ENCODE data around the gene ACY1.

Gene ACY1

DNA sequence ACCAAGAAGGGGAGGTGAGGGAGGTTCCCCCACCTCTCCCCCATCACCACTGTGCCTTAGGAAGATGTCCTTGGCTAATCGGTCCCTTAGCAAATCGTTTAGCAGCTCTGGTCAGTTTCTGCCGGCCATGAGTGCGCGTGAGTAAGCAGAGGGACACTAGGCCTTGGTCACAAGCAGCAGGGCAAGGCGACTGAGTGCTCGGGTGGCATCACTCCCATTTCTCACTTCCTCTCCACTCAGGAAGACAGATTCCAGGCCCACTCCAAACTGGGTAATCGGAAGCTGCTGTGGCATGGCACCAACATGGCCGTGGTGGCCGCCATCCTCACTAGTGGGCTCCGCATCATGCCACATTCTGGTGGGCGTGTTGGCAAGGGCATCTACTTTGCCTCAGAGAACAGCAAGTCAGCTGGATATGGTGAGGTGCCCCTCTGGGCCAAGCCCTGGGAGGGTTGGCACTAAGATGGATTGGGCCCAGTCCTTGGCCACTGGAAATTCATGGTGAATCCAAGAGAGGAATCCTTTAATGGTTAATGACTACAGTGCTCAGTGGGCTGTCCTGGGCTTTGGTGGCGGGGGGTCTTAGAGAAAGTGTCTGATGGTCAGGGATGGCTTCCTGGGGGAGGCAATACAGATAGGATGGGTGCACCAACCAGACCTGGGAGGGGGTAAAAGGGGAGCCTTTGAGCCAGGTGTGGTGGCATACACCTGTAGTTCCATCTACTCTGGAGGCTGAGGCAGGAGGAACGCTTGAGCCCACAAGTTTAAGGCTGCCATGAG is 37.2 kb upstream of the ACY1 start:
- in situ Hi-C loops (cut with MboI; ENCODE audit: low sequenced_read_pairs): no loop called here

DNA sequence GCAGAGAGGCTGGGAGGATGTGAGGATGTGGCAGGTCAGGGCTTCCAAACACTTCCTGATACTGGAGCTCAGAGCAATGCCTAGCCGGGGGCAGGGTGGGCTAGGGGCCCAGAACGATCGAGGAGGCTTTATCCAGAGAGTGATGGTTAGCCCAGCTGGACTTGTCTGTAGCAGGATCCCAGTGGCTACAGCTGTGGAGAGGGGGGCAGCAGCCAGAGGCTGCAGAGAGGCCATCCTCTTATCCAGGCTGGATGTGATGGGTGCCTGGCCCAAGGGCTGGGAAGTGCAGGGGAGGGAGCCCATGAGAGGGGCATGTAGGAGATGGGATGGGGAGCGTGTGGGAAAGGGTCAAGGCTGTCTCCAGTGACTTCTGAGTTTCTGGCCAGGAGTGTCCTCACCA is 36.5 kb upstream of the ACY1 start:
- in situ Hi-C loops (cut with MboI; ENCODE audit: low sequenced_read_pairs): no loop called here

DNA sequence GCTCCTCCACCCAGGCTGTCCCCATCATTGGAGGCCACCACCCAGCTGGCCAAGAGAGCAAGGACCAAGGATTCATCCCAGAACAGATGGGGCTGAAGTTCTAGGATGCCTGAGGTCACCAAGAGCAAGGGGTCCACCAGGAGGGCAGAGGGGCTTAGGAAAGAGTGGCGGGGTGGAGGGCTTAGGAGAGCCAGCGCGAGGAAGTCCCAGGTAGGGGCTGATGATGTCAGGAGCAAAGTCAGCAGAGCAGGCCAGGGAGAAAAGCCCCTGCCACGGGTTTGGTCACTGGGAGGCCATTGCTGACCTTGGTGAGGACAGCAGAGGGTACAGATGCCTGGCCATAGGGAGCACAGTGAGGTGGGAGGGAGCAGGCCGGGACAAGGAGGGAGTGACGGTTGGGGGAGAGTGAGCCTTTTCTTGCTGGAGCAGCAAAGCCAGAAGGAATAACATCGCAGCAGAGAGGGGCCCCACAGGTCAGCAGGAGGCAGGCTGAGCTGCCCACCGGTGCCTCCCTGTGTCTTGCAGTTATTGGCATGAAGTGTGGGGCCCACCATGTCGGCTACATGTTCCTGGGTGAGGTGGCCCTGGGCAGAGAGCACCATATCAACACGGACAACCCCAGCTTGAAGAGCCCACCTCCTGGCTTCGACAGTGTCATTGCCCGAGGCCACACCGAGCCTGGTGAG is 36.0 kb upstream of the ACY1 start:
- in situ Hi-C loops (cut with MboI; ENCODE audit: low sequenced_read_pairs): no loop called here

DNA sequence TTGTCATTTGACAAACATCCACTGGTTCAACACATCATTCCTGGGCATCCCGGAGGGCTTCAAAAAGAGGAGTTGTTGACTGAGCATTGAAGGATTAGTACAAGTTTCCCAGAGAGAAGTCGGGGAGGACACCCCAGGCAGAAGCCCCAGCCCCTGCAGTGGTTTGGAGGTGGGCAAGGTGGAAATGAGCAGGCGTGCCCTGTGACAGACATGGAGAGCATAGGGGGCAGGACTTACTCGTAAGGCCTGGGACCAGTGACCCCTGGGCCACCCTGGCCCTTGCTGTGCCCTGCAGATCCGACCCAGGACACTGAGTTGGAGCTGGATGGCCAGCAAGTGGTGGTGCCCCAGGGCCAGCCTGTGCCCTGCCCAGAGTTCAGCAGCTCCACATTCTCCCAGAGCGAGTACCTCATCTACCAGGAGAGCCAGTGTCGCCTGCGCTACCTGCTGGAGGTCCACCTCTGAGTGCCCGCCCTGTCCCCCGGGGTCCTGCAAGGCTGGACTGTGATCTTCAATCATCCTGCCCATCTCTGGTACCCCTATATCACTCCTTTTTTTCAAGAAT is 35.2 kb upstream of the ACY1 start:
- in situ Hi-C loops (cut with MboI; ENCODE audit: low sequenced_read_pairs): no loop called here

DNA sequence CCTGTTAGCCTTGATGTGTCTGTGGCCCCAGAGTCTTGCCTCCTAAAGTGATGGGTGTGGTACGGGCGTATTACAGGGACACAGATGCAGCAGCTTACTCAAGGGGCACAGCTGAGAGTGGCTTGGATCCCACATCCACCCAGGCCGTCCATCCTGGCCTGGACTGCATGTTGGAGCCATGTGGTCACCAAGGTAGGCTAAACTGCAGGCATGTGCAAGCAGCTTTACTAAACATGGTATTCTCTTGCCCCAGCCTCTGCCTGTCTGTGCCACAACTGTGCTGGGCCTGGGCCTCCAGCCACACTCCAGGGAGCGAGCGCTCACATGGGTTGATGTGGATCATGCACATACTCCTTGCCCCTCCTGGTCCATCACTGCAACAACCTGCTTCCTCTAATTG is 34.2 kb upstream of the ACY1 start:
- in situ Hi-C loops (cut with MboI; ENCODE audit: low sequenced_read_pairs): no loop called here

DNA sequence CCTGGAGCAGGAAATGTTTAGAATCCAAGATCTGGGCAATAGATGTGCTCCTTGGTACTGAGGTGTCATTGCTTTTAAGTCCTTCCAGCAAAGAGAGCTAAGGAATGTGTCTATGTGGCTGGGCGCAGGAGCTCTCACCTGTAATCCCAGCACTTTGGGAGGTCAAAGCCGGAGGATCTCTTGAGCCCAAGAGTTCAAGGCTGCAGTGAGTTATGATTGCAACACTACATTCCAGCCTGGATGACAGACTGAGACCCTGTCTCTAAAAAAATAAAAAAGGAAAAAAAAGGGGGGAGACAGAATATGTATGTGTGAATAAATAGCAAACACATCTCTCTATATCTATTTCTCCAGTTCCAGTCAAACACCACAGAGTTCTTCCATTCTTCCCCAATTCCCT is 32.4 kb upstream of the ACY1 start:
- in situ Hi-C loops (cut with MboI; ENCODE audit: low sequenced_read_pairs): no loop called here

DNA sequence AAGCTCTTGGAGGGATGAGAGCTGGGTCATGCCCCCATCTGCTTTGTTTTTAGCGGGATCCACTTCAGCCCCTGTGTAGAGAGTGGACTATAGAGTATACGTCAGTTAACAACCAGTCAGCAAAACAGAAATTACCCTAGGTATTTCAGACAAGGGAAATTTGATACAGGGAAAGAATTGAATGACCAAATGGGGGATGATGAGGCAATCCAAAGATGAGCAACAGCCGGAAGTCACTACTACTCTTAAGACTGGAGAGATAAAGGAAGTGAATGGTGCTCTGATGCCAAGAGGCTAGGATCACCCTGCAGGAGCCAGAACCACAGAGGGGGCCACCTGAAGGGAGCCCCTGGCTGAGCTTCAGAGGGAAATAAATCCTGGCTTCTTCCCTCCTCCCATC is 29.9 kb upstream of the ACY1 start:
- in situ Hi-C loops (cut with MboI; ENCODE audit: low sequenced_read_pairs): no loop called here

DNA sequence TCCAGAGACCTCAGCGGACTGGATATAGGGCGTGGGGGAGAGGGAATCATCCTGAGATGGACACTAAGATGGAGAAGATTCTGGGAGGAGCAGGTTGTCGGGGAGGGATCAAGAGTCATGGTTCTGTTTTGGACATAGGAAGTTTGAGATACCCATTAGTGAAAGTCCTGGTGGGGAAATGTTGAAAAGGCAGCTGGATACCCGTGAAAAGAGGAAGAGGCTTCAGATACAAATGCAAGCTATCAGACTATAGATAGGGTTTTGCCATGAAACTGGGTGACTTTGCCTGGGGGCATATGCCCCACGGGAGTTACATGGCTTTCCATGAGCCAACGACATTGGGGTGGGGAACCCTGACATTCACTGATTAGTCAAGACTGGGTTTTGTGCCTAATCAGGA is 29.2 kb upstream of the ACY1 start:
- in situ Hi-C loops (cut with MboI; ENCODE audit: low sequenced_read_pairs): no loop called here

DNA sequence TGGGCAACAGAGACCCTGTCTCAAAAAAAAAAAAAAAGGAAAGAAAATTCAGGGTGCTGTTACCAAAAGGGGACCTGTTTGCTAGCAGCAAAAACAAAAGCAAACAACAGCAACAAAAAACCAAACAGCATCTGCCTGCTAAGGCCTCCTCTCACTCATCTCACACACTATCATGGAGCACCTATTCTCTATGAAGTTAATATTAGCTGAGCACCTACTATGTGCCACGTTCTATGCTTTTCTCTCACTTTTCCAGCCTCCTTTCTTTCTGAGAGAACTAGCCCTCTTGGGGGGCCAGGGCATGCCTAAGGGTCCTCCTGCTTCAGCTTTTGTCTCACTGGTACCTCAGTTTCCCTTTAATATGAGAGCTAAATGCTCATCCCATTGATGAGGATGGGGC is 28.6 kb upstream of the ACY1 start:
- in situ Hi-C loops (cut with MboI; ENCODE audit: low sequenced_read_pairs): no loop called here

DNA sequence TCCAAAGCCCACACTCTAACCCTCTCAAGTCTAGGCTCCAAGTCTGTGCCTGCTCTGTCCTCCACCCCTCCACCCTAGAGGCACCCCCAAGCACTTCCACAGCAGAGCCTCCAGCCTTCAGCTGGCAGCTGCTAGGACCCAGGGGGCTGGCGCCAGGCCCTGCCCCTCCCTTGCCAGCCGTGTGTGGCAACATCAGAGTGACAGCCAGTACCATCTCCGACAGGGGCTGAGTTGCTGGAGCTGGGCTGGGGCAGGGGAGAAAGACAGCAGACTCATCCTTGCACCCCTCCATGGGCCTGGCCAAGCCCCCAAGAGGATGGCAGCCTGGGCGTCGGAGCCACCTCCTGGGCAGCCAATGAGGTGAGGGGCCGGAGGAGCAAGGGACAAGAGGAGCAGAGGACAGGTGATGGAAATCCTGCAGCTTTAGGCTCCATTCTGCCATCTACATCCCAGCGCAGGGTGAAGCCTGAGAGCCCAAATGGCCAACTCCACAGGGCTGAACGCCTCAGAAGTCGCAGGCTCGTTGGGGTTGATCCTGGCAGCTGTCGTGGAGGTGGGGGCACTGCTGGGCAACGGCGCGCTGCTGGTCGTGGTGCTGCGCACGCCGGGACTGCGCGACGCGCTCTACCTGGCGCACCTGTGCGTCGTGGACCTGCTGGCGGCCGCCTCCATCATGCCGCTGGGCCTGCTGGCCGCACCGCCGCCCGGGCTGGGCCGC is 28.0 kb upstream of the ACY1 start, which contains the start of gene GPR62:
TSS of gene GPR62 (plus strand) at position 207 of the 718 bp plus-strand sequence. CDS start at position 479, 272 bp downstream.
- in situ Hi-C loops (cut with MboI; ENCODE audit: low sequenced_read_pairs): no loop called here

DNA sequence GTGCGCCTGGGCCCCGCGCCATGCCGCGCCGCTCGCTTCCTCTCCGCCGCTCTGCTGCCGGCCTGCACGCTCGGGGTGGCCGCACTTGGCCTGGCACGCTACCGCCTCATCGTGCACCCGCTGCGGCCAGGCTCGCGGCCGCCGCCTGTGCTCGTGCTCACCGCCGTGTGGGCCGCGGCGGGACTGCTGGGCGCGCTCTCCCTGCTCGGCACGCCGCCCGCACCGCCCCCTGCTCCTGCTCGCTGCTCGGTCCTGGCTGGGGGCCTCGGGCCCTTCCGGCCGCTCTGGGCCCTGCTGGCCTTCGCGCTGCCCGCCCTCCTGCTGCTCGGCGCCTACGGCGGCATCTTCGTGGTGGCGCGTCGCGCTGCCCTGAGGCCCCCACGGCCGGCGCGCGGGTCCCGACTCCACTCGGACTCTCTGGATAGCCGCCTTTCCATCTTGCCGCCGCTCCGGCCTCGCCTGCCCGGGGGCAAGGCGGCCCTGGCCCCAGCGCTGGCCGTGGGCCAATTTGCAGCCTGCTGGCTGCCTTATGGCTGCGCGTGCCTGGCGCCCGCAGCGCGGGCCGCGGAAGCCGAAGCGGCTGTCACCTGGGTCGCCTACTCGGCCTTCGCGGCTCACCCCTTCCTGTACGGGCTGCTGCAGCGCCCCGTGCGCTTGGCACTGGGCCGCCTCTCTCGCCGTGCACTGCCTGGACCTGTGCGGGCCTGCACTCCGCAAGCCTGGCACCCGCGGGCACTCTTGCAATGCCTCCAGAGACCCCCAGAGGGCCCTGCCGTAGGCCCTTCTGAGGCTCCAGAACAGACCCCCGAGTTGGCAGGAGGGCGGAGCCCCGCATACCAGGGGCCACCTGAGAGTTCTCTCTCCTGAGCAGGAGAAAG is 27.2 kb upstream of the ACY1 start:
- in situ Hi-C loops (cut with MboI; ENCODE audit: low sequenced_read_pairs): no loop called here

DNA sequence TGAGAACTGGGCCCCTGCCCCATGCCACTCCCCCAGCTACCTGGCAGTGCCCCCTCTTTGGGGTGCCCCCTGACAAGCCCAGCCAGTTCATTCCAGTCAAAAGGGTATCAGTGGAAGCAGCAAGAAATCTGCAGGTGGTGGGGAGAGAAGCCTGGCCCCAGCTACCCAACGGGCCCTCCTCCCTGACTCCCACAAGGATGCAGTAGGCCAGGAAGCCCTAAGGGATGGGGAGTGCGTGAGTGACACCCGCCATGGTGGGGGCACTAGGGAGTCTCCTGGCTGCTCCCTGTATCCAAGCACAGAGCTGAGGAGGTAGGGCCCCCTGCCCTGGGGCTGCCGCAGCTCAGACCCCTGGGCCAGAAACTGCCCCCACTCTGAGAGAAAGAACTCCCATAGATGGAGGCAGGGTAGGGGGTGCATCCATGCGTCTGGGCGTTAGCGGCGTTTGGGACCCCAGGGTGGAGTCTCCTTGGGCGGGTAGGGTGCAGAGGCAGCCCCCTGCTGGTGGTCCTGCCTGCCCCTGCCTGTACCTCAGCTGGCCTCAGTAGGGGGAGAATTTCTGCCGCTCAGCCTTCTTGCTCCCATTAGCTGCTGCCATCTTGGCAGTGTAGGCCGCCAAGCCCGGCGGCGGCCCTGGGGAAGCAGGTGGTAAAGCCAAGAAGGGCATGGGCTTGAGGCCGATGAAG is 25.7 kb upstream of the ACY1 start:
- in situ Hi-C loops (cut with MboI; ENCODE audit: low sequenced_read_pairs): no loop called here

DNA sequence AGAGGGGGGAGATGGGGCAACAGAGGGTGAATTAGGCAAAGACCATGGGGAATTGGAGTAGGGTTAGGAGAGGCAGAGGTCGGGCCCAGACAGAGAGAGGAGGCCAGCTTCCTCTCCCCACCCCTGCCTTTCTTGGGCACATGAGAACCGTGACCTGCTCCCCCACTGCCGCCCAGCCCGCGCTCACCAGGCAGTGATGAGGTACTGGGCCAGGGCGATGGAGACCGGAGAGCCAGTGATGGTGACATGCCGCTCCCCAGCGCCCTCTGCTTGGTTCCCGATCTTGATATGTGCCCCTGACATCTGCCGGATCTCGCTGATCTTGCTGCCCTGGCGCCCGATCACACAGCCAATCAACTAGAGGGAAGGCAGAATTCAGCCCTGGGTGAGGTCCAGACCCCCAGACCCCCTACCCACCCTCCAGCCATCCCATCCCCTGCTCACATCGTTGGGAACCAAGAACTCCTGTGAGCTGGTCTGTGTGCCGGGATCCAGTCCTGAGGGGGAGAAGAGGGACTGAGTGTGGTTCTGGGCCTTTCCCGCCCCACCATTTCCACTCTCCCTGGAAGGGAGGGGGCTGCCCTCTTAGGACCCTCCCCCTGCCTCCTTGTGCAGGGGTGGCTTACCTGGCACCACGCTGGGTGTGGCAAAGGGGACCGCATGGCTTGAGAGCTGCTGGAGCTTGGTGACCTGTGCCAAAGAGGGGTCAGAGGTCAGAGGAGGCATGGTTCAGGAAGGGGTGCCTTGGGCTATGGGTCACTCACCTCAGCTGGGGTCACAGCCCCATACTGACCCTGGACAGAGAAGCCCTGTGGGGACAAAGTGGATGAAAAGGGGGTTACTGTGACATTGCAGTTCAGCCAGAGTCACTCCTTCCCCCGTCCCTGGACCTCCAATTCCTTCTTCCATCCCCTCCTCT is 24.5 kb upstream of the ACY1 start:
- in situ Hi-C loops (cut with MboI; ENCODE audit: low sequenced_read_pairs): no loop called here

DNA sequence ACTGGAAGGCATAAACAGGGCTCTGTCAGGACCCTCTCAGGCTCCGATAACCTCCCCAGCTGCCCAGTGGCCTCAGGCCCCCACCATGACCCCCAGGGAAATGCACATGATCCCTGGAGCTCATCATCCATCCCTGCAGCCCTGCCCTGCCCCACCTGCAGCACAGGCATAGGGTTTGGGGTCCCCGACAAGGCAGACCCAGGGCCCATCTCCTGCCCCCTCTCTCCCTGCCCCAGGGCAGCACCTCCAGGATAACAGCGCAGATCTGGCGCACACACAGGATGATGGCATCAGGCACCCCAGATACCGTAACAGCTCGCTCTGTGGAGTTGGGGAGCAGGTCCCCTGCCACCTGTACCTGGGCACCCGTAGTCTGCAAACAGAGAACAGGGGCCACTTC is 23.7 kb upstream of the ACY1 start:
- in situ Hi-C loops (cut with MboI; ENCODE audit: low sequenced_read_pairs): no loop called here

DNA sequence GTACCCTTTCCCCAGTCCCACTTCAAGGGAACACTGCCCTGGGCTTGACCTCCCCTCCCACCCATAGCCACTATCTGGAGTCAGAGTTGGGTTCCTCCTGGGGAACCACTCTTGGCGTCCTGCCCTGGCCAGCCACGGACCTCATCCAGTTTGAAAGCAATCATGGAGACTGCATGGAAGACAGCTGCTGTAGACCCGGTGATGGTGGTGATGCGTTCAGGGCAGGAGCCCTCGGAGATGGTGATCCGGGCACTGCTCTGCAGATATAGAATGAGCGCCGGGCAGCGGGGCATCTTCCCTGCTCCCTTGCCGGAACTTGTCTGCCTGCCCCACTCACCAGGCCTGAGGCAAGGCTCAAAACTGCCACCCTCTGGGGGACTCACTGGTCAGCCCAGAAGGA is 22.9 kb upstream of the ACY1 start:
- in situ Hi-C loops (cut with MboI; ENCODE audit: low sequenced_read_pairs): no loop called here

DNA sequence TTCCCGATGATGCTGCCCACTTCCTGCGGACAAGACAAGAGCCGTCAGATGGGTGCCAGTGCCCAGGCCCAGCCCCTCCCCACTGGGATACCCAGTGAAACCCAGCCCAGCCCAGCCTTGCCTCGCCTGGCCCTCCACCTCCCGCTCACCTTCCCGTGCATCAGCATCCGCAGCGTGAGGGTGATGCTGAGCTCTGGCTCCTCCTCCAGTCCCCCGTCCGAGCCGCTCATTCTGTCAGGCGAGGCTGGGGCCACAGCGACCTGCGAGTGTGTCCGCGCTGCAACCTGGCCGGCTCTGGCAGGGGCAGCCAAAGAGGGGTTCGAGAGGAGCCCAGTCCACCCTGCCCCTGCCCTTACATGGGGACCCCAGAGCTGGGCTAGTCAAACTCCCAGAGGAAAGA is 22.3 kb upstream of the ACY1 start:
- in situ Hi-C loops (cut with MboI; ENCODE audit: low sequenced_read_pairs): no loop called here

DNA sequence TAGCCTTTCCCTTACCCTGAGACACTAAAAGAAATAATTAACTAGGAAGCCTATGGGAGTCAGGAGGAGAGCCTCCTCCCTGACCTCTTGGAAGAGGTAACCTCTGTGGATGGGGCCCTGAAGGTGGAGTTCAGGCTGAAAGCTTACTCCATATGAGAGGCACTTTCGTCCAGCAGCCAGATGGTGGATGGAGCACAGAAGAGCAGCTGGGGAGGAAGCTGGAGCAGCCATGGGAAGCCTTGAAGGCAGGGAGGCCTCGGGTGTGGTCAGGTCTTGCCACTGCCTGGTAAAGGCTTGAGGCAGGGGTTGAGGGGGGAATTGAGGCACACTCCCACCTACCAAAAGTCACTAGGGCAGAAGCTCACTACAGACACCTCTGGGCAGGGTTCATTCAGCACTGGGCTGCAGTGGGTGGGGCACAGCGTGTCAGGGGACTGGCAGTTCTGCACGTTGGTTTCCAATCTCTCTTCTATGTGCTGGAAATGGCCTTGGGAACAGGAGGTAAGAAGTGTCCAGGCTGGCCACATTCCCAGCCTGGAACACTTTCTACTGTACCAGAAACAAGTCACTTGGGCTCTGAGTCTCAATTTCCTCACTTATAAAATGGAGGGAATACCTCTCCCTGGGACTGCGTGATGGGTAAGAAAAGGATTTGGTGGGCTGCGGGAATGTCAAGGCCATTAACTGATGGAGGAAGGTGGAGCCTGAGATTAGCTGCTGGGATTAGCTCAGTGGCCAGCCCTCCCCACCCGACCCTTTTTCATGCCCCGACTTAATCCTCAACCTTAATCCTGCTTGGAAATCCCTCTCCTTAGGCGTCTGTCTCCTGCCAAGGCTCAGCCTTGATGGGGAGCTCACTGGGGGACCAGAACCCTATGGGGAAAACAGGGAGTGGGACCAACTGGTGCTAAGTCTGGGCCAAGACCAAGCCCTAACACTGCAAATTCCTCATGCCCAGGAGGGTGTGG is 21.4 kb upstream of the ACY1 start:
- in situ Hi-C loops (cut with MboI; ENCODE audit: low sequenced_read_pairs): no loop called here

Measured in hTERT RPE-1 (cell line).